Measurements from ENCODE around the gene SLC7A8.
A peak's percentile ranks its signal among the peaks of the same experiment; 100 is the strongest.
"Not testable (repeated sequence)": the region's sequence is repeated elsewhere in the genome, so short reads cannot be mapped to it uniquely, and the experiment has no call there.

SLC7A8 gene

DNA sequence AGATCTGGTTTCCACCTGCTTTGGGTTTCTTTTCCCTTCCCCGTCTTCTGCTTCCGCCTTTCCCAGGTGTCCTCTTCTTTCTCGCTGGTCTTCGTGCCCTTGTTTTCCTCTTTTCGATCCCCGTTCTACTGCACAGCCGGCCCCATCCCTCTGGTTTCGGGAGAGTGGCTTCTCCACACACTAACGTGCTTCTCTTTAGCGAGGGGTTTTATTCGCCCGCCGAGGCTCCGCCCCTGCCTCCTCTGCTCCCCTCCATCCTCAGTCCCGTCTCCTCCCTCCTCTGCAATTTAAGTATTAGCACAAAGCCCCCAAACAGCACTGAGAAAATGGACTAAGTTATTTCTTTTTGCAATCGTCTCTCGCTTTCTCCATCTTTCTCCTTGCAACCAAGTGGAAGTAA, at the start of gene SLC7A8:
Gene SLC7A8 (minus strand): TSS at position 182 of the 400 bp plus-strand sequence. CDS start 746 bp downstream, outside the sequence.
- no peak for DNase-seq (ENCODE audit: low spot score)

DNA sequence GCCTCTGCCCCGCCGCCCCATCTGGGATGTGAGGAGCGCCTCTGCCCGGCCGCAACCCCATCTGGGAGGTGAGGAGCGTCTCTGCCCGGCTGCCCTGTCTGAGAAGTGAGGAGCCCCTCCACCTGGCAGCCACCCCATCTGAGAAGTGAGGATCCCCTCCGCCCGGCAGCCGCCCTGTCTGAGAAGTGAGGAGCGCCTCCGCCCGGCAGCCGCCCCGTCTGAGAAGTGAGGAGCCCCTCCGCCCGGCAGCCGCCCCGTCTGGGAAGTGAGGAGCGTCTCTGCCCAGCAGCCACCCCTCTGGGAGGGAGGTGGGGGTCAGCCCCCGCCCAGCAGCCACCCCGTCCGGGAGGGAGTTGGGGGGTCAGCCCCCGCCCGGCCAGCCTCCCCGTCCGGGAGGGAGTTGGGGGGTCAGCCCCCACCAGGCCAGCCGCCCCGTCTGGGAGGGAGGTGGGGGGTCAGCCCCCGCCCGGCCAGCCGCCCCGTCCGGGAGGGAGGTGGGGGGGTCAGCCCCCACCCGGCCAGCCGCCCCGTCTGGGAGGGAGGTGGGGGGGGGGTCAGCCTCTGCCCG, 48.9 kb upstream of the SLC7A8 start:
- not testable (repeated sequence) for DNase-seq (ENCODE audit: low spot score)

DNA sequence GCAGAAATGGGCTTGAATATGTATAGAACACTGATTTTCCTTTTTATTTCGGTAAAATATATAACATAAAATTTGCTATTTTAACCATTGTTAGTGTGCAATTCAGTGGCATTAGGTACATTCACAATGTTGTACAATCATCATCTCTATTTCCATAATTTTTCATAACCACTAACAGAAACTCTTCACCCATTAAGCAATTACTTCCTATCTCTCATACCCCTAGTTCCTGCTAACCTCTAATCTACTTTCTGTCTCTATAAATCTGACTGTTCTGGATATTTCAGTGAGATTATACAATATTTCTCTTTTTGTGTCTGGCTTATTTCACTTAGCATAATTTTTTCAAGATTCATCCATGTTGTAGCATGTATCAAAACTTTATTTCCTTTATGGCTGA, 45.4 kb upstream of the SLC7A8 start:
- DNase-seq (ENCODE audit: low spot score), result no peak

DNA sequence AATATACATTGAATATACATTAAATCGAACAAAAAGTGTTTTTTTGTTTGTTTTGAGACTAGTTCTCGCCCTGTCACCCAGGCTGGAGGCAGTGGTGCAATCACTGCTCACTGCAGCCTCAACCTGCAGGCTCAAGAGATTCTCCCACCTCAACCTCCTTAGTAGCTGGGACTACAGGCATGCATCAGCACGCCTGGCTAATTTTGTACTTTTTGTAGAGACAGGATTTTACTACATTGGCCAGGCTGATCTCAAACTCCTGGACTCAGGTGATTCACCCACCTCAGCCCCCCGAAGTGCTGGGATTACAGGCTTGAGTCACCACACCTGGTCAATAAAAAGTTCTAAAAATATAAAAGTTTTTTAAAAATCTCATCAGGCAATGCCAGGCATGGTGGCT, 44.1 kb upstream of the SLC7A8 start:
- no peak for DNase-seq (ENCODE audit: low spot score)

DNA sequence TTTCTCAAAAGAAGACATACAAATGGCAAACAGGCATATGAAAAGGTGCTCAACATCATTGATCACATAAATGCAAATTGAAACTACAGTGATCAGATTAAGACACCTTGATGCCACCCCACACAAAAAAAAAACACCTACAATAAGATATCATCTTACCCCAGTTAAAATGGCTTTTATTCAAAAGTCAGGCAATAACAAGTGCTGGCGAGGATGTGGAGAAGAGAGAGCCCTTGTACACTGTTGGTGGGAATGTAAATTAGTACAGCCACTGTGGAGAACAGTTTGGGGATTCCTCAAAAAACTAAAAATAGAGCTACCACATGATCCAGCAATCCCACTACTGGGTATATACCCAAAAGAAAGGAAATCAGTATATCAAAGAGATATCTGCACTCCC, 41.5 kb upstream of the SLC7A8 start:
- DNase-seq (ENCODE audit: low spot score), result not testable (repeated sequence)

DNA sequence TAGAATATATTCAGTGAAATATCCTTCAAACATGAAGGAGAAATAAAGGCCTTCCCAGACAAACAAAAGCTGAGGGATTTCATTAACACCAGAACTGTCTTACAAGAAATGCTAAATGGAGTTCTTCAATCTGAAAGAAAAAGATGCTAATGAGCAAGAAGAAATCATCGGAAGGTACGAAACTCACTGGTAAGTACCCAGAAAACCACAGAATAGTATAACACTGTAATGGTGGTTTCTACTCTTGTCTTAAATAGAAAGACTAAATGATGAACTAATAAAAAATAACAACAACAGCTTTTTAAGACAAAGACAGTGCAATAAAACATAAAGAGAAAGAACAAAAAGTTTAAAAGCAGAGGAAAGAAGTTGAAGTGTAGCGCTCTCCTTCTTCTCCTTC, 35.6 kb upstream of the SLC7A8 start:
- no peak for DNase-seq (ENCODE audit: low spot score)

DNA sequence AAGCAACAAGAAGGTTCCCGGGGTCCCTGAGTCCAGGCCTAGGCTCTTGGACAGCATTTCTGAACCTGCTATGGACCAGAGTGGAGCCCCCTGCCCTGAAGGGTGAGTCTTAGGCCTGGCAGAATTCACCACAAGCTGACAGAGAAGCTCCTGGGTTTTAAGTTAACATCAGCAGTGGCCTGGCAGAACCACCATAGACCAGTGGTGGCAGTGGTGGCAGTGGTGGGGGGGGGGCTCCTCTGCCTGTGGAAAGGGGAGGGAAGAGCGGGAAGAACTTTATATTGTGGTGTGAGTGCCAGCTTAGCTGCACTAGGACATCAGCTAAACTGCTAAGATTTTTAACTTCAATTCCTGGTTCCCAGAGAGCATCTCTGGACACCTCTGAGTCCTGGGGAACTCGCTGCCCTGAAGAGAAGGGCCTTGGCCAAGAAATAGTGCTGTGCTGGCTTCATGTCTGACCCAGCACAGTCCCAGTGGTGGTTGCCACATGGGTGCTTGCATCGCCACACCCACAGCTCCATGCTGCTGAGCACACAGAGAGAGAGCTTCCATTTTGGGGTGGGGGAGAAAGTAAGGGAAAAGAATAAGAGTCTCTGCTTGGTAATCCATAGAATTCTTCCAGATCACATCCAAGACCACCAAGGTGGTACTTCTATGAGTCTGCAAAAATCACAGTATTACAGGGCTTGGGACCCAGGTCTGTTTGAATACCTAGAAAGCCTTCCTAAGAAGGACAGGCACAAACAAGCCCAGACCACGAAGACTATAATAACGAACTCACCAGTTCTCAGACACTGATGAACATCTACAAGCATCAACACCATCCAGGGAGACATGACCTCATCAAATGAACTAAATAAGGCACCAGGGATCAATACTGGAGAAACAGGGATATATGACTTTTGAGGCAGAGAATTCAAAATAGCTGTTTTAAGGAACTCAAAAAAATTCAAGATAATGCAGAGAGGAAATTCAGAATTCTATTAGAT, 33.9 kb upstream of the SLC7A8 start:
- no peak for DNase-seq (ENCODE audit: low spot score)

DNA sequence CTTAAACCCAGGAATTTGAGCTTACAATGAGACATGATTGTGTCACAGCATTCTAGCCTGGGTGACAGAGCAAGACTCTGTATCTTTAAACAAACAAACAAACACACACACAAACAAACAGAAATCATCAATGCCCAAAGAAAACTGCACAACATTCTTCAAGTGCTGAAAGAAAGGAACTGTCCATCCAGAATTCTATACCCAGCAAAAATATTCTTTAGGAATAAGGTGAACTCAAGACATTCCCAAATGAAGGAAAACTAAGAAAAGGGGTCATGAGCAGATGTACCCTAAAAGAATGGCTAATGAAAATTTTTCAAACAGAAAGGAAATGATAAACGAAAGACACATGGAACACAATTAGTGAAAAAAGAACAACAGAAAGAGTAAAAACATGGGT, 32.0 kb upstream of the SLC7A8 start:
- no peak for DNase-seq (ENCODE audit: low spot score)

DNA sequence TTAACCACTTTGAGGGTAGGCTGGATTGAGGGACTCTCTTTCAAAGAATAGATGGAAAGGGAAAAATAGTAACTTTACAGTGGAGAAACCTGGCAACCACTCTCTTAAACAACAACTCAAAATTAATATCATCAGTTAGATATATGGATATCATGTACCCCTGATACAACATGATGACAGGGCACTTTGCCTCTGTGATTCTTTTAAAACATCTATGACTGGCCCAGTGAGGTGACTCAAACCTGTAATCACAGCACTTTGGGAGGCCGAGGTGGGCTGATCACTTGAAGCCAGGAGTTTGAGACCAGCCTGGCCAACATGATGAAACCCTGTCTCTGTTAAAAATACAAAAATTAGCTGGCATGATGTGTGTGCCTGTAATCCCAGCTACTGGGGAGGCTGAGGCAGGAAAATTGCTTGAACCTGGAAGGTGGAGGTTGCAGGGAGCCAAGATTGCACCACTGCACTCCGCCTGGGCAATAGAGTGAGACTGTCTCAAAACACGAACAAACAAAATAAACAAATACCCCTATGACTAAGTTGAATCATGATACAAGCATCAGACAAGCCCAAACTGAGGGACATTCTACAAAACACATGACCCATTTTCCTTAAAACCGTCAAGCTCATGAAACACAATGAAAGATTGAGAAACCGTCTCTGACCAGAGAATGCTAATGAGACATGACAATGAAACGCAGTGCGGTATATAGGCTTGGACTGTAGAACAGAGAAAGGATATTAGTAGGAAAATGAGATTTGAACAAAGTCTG, 26.4 kb upstream of the SLC7A8 start:
- no peak for DNase-seq (ENCODE audit: low spot score)

DNA sequence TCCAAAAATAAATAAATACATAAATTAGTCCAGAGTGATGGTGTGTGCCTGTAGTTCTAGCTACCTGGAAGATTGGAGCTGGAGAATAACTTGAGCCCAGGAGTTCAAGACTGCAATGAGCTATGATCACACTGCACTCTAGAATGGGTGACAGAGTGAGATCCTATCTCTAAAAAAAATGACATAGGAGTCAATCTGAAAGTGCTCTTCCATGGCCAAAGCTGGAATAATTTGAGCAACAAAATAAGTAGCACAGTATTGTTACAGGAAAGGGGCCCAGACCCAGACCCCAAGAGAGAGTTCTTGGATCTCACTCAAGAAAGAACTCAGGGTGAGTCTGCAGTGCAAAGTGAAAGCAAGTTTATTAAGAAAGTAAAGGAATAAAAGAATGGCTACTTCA, 24.9 kb upstream of the SLC7A8 start:
- DNase-seq (ENCODE audit: low spot score), result no peak

DNA sequence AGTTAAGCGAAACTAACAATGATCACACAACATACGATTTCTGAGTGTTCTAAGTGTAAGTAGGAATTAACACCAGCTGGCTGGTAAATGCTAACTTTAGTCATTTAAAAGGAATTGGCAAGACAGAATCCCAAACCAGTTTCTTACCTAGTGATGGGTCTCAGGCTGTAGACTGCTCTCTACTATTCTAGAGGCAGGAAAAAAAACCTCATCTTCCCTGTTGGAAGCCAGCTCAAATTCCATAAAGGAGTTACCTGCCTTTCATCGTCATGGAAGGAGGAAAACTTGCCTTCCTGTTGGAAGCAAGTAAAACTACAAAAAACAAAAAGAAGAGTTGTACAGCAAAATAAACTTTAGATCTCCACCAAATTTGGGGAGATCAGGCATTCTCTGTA, 23.7 kb upstream of the SLC7A8 start:
- no peak for DNase-seq (ENCODE audit: low spot score)

DNA sequence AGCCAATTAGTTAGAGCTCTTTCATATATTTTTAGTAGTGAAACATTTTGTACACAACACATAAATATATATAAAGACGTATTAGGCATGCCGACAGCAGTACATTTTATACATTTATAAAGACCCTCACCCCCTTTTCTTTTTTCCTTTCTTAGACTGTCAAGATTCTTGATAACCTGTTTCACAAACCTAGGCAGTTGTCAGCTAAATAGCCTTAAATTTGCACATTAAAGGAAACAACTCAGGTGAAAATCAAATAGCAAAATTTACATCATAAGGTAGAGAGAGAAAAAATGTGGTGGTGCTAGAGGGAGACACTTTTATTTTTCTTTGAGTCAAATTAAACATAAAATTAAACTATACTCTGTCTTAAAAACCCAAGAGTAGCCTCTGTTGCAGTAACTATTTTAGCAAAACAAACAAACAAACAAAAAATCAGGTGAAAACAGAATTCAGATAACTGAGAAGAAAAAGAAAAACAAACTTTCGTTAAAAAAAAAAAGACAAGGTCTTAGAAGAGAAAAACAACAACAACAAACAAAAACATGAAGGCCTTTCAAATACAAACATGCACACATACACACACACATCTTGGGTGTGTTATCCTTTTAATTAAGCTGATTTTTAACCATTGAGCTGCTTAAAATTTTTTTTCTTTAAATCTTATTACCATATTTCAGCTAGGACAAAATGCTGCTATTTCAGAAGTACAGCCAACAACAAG, 23.1 kb upstream of the SLC7A8 start:
- DNase-seq (ENCODE audit: low spot score), result no peak

DNA sequence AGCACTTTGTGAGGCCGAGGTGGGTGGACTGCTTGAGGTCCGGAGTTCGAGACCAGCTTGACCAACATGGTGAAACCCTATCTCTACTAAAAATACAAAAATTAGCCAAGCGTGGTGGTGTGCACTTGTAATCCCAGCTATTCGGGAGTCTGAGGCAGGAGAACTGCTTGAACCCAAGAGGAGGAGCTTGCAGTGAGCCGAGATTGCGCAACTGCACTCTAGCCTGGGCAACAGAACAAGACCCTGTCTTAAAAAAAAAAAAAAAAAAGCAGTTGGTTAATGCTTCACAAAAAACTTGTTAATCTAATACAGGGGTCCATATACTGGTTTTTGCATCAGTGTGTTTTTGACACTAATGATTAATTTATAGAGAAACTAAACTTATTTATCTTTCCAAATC, 18.5 kb upstream of the SLC7A8 start:
- no peak for DNase-seq (ENCODE audit: low spot score)

DNA sequence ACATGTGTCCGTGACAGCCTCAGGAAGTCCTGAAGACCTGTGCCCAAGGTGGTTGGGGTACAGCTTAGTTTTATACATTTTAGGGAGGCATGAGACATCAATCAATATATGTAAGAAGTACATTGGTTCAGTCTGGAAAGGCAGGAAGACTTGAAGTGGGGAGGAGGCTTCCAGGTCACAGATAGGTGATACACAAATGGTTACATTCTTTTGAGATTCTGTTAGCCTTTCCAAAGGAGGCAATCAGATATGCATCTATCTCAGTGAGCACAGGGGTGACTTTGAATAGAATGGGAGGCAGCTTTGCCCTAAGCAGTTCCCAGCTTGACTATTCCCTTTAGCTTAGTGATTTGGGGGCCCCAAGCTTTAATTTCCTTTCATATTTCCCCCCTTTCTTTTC, 15.7 kb upstream of the SLC7A8 start:
- DNase-seq (ENCODE audit: low spot score), result not testable (repeated sequence)

DNA sequence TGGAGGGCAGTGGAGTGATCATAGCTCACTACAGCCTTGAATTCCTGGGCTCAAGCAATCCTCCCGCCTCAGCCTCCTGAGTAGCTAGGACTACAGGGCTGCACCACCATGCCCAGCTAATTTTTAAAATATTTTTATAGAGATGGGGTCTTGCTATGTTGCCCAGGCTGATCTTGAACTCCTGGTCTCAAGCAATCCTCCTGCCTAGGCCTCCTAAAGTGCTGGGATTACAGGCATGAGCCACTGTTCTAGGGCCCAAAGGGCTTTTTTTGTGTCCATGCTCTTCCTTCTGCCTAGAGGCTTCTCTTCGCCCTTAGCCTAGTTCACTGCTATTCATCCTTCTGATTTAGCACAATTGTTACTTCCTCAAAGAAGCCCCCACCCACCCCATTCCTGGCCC, 13.0 kb upstream of the SLC7A8 start:
- not testable (repeated sequence) for DNase-seq (ENCODE audit: low spot score)

DNA sequence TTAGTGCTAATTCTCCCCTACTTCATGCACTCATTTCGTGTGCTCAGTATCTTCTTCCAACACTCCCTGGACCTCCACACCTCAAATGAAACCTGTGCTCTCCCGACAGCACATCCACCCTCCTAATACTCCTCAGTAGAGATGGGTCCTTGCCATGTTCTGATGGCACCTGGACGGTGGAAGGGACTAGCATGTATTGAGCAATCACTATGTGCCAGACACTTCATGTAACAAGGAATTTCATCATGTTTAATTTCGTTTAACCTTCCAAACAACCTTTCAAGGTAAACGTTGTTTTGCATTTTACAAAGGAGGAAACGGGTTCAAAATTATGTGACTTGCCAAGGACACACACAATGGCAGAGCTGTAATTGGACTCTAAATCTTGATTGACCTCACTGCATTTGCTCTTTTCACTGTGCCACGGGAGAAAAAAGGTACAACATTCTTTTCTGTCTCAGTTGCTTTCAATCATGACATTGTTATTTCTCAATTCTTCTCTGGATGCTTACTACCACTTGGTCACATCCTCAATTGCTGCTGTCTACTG, 12.2 kb upstream of the SLC7A8 start:
- no peak for DNase-seq (ENCODE audit: low spot score)

DNA sequence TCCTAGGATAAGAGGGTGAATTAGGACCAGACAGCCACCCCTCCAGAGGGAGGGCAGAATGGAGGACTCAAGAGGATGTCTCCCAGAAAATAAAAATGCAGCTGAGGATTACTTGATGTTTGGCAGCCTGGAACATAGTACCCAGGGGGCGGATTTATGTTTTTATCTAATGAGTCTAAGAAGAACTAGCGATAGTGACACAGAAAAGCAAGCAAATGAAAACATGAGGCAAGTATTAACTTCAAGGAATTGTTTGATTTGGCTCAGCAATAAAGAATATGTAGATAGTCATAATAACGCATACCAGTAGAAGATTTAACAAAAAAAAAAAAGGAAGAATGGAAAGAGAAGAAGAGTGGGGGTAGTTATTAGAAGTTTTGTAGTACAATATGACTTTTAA, 10.0 kb upstream of the SLC7A8 start:
- DNase-seq (ENCODE audit: low spot score), result no peak

DNA sequence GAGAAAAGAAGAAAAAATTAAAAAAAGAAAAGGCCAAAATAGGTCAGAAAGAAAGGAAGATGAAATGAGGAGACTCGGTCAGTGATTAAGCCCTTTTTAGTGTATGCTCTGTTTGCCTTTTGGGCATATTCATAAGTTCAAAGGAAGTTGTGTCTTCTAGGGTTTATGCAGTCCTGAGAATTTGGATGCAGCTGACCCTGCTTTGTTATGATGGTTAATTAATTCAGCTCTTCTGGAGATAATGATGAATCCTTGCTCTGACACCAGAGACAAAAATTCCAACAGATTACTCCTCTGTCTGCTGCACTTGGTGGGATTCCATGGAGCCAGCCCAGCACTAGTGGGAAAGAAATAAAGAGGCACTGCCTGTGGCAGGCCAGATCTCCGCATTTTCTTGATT, 4.5 kb upstream of the SLC7A8 start:
- no peak for DNase-seq (ENCODE audit: low spot score)

DNA sequence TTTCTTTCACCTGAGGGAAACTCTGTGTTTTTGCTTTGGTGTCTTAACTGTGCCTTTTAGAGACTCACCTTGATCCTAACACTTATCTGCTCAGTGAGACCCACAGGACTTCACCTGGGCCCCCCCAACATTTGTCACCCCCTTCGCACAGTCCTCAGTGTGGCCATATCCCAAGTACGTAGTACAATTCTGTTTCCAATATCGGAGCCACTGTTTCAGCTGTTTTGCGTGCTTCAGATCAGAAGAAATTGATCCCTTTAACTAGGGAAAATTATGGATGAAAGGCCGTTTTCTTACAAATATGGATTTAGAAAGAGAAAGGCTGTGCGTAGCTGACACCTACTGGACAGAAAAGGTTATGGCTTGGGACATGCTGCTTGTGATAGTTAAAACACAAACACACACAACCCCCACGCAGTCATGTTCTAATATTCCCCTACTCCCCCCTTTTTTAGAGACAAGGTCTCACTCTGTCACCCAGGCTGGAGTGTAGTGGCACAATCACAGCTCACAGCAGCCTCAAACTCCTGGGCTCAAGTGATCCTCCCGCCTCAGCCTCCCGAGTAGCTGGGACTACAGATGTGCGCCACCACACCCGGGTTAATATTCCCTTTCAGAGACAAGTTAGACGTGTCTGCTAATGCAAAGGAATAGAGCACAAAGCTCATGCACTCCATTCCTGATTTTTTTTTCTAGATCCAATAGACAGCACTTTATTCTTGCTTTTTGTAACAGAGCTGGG, 3.6 kb upstream of the SLC7A8 start:
- peak; percentile 35 for DNase-seq (ENCODE audit: low spot score)

DNA sequence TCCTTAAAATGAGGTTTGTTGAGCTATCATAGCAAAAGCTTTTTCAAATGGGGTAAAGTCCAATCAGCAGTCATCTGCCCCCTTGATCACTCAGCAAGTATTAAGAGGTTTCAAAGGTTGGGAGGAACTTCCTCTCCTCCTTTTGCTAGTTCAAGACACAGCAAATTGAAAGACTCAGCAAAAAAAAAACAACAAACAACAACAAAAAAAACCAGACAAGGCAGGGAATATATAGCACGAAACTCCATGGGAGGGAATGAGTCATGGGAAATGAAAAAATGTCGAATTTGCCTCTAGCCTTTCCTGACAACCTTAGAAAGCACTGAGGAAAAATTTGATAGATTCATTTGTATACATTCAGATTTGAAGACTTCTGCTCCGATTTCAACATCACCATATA, 1.6 kb upstream of the SLC7A8 start:
- no peak for DNase-seq (ENCODE audit: low spot score)

DNA sequence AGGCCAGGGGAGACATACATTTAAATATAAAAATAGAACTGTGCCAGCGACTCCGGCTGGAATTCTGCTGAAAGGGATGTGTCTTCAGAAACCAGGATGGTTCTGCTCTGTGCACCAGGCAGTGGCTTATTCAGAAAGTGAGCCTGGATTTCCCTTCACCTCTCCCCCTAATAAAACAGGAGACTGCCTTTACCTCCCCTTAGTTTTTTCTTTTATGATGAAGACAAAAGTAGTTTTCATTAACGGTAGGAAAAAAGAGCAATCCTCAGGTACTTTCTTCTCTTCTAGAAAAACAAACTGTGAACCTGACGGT, 346 bp downstream of the SLC7A8 start:
- no peak for DNase-seq (ENCODE audit: low spot score)
